ENCODE measurements around the gene CDC42EP3. TPM values are rescaled to one million over a fixed set of nuclear protein-coding genes. Genes with fewer than 3 reads are reported as not detected.

Gene CDC42EP3
- total and polyA plus RNA-seq, 2 experiments from 2014 or later: 31.4 TPM

DNA sequence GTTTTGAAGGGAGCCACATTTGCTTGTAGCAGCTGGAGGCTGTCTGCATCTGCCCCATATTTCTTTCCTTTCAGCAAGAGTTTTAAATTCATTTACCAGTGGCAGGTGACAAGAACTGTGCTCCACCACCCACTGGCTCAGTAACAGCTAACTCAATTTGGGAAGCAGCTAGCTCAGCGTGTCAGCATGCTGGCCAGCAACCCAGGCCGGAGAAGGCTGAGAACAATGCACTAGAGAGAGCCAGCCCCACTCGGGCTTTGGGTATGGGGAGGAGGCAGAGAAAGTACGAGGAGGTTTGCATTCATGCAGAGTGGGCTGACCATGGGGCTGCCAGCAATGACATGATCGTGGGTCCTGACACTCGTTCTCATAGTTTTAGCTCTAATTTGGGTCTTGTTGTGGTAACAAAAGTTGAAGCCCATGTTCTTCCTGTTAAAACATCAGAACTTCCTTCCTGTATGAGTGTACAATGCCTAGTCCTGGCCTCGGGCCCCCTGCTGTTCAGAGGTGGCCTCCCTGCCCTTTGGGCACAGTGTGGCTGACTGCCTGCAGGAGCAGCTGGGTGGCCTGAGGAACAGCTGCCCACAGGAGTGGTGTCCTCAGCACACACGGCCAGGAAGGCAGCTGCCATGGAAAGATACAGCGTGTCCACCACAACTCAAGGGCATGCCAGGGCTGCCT, 23.0 kb downstream of the CDC42EP3 start:
- H3K4me1 ChIP-seq (ENCODE audit: insufficient read depth): peaks cover 15% of the 10 kb centered on the region
- Mint-ChIP-seq H3K9me3 (peaks cover 10% of the 10 kb centered on the region), H3K27me3 (ENCODE audit: insufficient read depth, low read depth, poor library complexity) (peaks cover 5% of the 10 kb centered on the region), H3K4me3 (no peak overlapping the region), H3K36me3 (ENCODE audit: low read depth) (peaks cover 72% of the 10 kb centered on the region), H3K4me1 (peaks cover 35% of the 10 kb centered on the region), H3K27ac (0 out of 2 replicates have a peak overlapping the region, but pooled peaks have one; percentile 30)
- no peak for TF ChIP-seq POLR2AphosphoS5 (IDR thresholded peaks at IDR 0.05; ENCODE audit: low read depth)
- TF ChIP-seq STAT1 (IDR thresholded peaks at IDR 0.05; ENCODE audit: unreplicated experiment): no peak
- TF ChIP-seq, protein P1, sequence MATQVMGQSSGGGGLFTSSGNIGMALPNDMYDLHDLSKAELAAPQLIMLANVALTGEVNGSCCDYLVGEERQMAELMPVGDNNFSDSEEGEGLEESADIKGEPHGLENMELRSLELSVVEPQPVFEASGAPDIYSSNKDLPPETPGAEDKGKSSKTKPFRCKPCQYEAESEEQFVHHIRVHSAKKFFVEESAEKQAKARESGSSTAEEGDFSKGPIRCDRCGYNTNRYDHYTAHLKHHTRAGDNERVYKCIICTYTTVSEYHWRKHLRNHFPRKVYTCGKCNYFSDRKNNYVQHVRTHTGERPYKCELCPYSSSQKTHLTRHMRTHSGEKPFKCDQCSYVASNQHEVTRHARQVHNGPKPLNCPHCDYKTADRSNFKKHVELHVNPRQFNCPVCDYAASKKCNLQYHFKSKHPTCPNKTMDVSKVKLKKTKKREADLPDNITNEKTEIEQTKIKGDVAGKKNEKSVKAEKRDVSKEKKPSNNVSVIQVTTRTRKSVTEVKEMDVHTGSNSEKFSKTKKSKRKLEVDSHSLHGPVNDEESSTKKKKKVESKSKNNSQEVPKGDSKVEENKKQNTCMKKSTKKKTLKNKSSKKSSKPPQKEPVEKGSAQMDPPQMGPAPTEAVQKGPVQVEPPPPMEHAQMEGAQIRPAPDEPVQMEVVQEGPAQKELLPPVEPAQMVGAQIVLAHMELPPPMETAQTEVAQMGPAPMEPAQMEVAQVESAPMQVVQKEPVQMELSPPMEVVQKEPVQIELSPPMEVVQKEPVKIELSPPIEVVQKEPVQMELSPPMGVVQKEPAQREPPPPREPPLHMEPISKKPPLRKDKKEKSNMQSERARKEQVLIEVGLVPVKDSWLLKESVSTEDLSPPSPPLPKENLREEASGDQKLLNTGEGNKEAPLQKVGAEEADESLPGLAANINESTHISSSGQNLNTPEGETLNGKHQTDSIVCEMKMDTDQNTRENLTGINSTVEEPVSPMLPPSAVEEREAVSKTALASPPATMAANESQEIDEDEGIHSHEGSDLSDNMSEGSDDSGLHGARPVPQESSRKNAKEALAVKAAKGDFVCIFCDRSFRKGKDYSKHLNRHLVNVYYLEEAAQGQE (IDR thresholded peaks at IDR 0.05; ENCODE audit: unreplicated experiment): no peak
- TF ChIP-seq CREB1 (CRISPR knock-in tag; IDR thresholded peaks at IDR 0.05; ENCODE audit: low read depth): no peak
- no peak for TF ChIP-seq JUNB (IDR thresholded peaks at IDR 0.05; ENCODE audit: unreplicated experiment)
- no peak for TF ChIP-seq ZNF331 (CRISPR knock-in tag; IDR thresholded peaks at IDR 0.05; ENCODE audit: low read depth)
- no peak for TF ChIP-seq ZNF114 (CRISPR knock-in tag; IDR thresholded peaks at IDR 0.05)
- TF ChIP-seq, protein P2, sequence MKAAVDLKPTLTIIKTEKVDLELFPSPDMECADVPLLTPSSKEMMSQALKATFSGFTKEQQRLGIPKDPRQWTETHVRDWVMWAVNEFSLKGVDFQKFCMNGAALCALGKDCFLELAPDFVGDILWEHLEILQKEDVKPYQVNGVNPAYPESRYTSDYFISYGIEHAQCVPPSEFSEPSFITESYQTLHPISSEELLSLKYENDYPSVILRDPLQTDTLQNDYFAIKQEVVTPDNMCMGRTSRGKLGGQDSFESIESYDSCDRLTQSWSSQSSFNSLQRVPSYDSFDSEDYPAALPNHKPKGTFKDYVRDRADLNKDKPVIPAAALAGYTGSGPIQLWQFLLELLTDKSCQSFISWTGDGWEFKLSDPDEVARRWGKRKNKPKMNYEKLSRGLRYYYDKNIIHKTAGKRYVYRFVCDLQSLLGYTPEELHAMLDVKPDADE (IDR thresholded peaks at IDR 0.05): no peak
- no peaks in the 10 kb centered on the region for H3K27me3 ChIP-seq (ENCODE audit: insufficient read depth)
- peaks cover 22% of the 10 kb centered on the region; the same call in 1 of the 2 replicates for H3K36me3 ChIP-seq (ENCODE audit: insufficient read depth)
- DNase-seq (ENCODE audit: low spot score): no peak
- peaks cover 69% of the 10 kb centered on the region for H3K79me2 ChIP-seq (replicated peaks; ENCODE audit: insufficient read depth)
- no peak for ATAC-seq
- H3F3A ChIP-seq (replicated peaks; ENCODE audit: low read depth): no peaks in the 10 kb centered on the region
- H3K4me2 ChIP-seq: no peak overlapping the region
- H2AFZ ChIP-seq: no peak overlapping the region
- H4K20me1 ChIP-seq (replicated peaks; ENCODE audit: insufficient read depth): peaks cover 8% of the 10 kb centered on the region; the same call in 1 of the 2 replicates
- H3K4me3 ChIP-seq: no peak overlapping the region
- H3K9me2 ChIP-seq (ENCODE audit: insufficient read depth): no peaks in the 10 kb centered on the region
- H3K27ac ChIP-seq (ENCODE audit: low read depth): no peak overlapping the region

DNA sequence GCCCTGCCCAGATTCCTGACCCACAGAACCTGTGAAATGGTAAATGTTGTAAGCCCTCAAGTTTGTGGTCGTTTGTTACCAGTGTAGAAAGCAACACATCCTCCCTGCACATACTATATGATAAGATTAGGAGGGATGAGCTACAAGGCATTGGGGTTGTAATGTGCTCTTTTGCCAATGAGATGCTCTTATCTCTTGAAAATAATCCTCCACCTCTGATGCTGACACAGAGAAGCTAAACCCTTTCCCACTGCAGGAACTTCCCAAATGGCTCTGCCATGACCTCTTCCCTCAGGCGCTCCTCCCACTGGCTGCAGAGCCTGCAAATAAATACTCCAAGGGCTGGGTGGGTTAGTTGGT, 23.5 kb downstream of the CDC42EP3 start:
- Mint-ChIP-seq H3K4me3 (no peak overlapping the region), H3K9me3 (peaks cover 10% of the 10 kb centered on the region), H3K27me3 (ENCODE audit: insufficient read depth, low read depth, poor library complexity) (peaks cover 6% of the 10 kb centered on the region), H3K27ac (0 out of 2 replicates have a peak overlapping the region, but pooled peaks have one; percentile 30), H3K4me1 (peaks cover 35% of the 10 kb centered on the region), H3K36me3 (ENCODE audit: low read depth) (peaks cover 78% of the 10 kb centered on the region)
- H3K79me2 ChIP-seq (replicated peaks; ENCODE audit: insufficient read depth): peaks cover 64% of the 10 kb centered on the region
- H4K20me1 ChIP-seq (replicated peaks; ENCODE audit: insufficient read depth): peaks cover 8% of the 10 kb centered on the region; the same call in 1 of the 2 replicates
- H3K4me2 ChIP-seq: no peak overlapping the region
- peaks cover 22% of the 10 kb centered on the region; the same call in 1 of the 2 replicates for H3K36me3 ChIP-seq (ENCODE audit: insufficient read depth)
- no peaks in the 10 kb centered on the region for H3K27me3 ChIP-seq (ENCODE audit: insufficient read depth)
- no peak overlapping the region for H2AFZ ChIP-seq
- no peaks in the 10 kb centered on the region for H3F3A ChIP-seq (replicated peaks; ENCODE audit: low read depth)
- ATAC-seq: no peak
- no peak overlapping the region for H3K4me3 ChIP-seq
- H3K4me1 ChIP-seq (ENCODE audit: insufficient read depth): peaks cover 10% of the 10 kb centered on the region
- no peaks in the 10 kb centered on the region for H3K9me2 ChIP-seq (ENCODE audit: insufficient read depth)
- no peak overlapping the region for H3K27ac ChIP-seq (ENCODE audit: low read depth)
- no peak for DNase-seq (ENCODE audit: low spot score)
- no peak for TF ChIP-seq NANOG (IDR thresholded peaks at IDR 0.05; ENCODE audit: borderline replicate concordance)
- TF ChIP-seq, protein P2 (IDR thresholded peaks at IDR 0.05): no peak
- TF ChIP-seq STAT1 (IDR thresholded peaks at IDR 0.05; ENCODE audit: unreplicated experiment): no peak
- TF ChIP-seq ZNF331 (CRISPR knock-in tag; IDR thresholded peaks at IDR 0.05; ENCODE audit: low read depth): no peak
- TF ChIP-seq, protein P3, sequence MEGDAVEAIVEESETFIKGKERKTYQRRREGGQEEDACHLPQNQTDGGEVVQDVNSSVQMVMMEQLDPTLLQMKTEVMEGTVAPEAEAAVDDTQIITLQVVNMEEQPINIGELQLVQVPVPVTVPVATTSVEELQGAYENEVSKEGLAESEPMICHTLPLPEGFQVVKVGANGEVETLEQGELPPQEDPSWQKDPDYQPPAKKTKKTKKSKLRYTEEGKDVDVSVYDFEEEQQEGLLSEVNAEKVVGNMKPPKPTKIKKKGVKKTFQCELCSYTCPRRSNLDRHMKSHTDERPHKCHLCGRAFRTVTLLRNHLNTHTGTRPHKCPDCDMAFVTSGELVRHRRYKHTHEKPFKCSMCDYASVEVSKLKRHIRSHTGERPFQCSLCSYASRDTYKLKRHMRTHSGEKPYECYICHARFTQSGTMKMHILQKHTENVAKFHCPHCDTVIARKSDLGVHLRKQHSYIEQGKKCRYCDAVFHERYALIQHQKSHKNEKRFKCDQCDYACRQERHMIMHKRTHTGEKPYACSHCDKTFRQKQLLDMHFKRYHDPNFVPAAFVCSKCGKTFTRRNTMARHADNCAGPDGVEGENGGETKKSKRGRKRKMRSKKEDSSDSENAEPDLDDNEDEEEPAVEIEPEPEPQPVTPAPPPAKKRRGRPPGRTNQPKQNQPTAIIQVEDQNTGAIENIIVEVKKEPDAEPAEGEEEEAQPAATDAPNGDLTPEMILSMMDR (conservative IDR thresholded peaks at IDR 0.05; ENCODE audit: low read depth in 2 of 2): no peak
- TF ChIP-seq EZH2 (IDR thresholded peaks at IDR 0.05; ENCODE audit: low read depth, unreplicated experiment): no peak
